ENCODE results near the gene DUSP9. TPM values are rescaled to one million over a fixed set of nuclear protein-coding genes. Genes with fewer than 3 reads are reported as not detected.
A peak's percentile ranks its signal among the peaks of the same experiment; 100 is the strongest.
"Not testable (repeated sequence)": the region's sequence is repeated elsewhere in the genome, so short reads cannot be mapped to it uniquely, and the experiment has no call there.

The DUSP9 gene
- total RNA-seq, 2 donors from 2014 or later: not detected

DNA sequence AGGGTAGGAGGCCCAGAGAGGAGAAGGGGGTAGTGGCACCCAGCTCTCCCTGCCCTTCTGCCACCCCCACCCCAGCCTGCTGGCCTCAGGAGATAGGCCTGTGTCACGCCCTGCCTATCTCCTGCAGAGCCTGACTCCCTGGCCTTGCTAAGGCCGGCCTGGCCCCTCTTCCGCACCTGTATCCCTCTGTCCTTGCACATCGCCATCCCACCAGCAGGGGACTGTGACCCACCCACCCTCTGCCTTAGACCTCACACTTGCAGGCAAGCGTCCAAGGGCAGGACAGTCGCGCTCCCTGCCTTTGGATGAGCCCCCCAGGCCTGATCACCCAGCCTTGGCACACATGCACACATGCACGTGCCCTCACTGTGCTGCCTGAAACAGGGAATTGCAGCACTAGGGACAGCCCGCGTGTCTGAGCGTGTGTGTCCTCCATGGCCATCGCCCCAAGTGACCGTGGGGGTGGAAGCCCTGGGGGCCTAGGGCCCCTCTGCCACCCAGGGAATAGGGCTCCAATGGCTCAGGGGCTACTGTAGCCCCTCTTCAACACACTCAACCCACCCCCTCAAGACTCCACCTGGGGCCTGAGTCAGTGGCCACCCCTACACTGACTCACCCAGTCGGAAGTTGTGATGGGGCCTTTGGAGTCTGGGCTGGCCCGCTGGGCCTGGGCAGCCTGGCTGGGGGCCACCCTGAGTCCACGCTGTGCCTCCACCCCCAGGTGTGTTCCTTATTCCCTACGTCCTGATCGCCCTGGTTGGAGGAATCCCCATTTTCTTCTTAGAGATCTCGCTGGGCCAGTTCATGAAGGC is 42.9 kb downstream of the DUSP9 start:
- no peak for DNase-seq
- no peak for TF ChIP-seq POLR2A (IDR thresholded peaks at IDR 0.05)
- TF ChIP-seq, protein P1, sequence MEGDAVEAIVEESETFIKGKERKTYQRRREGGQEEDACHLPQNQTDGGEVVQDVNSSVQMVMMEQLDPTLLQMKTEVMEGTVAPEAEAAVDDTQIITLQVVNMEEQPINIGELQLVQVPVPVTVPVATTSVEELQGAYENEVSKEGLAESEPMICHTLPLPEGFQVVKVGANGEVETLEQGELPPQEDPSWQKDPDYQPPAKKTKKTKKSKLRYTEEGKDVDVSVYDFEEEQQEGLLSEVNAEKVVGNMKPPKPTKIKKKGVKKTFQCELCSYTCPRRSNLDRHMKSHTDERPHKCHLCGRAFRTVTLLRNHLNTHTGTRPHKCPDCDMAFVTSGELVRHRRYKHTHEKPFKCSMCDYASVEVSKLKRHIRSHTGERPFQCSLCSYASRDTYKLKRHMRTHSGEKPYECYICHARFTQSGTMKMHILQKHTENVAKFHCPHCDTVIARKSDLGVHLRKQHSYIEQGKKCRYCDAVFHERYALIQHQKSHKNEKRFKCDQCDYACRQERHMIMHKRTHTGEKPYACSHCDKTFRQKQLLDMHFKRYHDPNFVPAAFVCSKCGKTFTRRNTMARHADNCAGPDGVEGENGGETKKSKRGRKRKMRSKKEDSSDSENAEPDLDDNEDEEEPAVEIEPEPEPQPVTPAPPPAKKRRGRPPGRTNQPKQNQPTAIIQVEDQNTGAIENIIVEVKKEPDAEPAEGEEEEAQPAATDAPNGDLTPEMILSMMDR (IDR thresholded peaks at IDR 0.05): no peak

DNA sequence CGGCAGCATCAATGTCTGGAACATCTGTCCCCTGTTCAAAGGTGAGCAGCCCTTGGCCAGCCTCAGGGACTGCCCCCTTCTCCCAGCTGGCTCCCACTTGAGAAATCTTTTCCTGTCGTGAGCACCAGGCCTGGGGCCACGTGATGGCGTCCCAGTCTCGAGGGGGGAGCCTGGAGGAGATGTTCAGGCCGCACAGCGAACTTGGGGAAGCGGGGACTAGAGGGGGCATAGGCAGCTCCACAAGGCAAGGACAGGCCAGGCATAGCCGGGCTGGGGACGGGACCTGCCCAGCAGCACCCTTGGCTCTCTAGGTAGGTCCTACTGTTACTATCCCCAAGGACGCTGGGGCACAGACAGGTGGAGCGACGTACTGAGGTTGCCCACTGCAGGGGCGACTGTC is 43.5 kb downstream of the DUSP9 start:
- Histone ChIP-seq H3K4me1 (peaks cover 13% of the 10 kb centered on the region), H3K27me3 (no peaks in the 10 kb centered on the region), H3K27ac (no peak overlapping the region), H3K4me3 (no peak overlapping the region), H3K9me3 (no peaks in the 10 kb centered on the region), H3K36me3 (replicated peaks in 1 of 2; ENCODE audit: insufficient read depth in 1 of 2, low read depth in 2 of 2) (no peaks in the 10 kb centered on the region)
- 70 to 92% methylated on average over 4 to 10 of the region's 14 CpGs for WGBS, 2 donors
- DNase-seq: no peak
- intact Hi-C loops (cut with DNase I): no loop called here
- TF ChIP-seq, protein P1 (IDR thresholded peaks at IDR 0.05): no peak
- TF ChIP-seq POLR2A (IDR thresholded peaks at IDR 0.05): no peak
- no peak for ATAC-seq

More for the DNA sequence above, 42.9 kb downstream of the DUSP9 start:
- no peak for ATAC-seq
- Histone ChIP-seq H3K4me1 (peaks cover 13% of the 10 kb centered on the region), H3K9me3 (no peaks in the 10 kb centered on the region), H3K27ac (peak overlapping the region in 1 of 4 donors; percentile 16), H3K36me3 (replicated peaks in 1 of 2; ENCODE audit: insufficient read depth in 1 of 2, low read depth in 2 of 2) (no peaks in the 10 kb centered on the region), H3K27me3 (no peaks in the 10 kb centered on the region), H3K4me3 (no peak overlapping the region)
- intact Hi-C loops (cut with DNase I): no loop called here
- WGBS, 2 donors: 29 to 91% methylated on average over 3 to 18 of the region's 19 CpGs

DNA sequence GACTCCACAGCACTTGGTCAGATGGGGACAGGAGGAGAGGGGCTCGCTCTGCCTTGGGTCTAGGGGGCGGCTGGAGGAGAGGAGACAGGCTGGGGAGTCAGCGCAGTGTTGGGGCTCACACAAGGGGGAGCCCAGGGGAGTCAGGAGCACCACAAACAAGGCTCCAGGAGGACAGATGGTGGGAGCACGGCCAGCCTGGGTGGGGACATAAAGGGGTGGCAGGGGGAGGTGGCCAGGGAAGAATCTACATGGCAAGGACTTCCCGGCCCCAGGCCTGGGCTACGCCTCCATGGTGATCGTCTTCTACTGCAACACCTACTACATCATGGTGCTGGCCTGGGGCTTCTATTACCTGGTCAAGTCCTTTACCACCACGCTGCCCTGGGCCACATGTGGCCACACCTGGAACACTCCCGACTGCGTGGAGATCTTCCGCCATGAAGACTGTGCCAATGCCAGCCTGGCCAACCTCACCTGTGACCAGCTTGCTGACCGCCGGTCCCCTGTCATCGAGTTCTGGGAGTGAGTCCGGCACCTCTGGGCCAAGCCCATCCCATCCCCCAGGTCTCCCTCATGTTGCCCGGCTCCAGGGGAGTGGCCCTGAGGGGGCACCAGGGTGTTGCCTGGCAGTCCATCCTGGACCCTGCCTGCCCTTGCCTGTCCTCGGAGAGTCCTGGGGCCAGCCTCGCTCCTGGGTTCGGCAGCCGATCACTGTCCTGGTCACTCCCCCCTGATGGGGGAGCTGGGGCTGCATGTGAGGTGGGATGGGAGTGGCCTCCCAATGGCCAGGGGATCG is 44.2 kb downstream of the DUSP9 start:
- DNase-seq; ATAC-seq; H3K4me3 ChIP-seq; H3K27me3 ChIP-seq; intact Hi-C loops (cut with DNase I); H3K9me3 ChIP-seq; H3K27ac ChIP-seq; H3K36me3 ChIP-seq (replicated peaks in 1 of 2; ENCODE audit: insufficient read depth in 1 of 2, low read depth in 2 of 2): not testable (repeated sequence)
- WGBS, 2 donors: 90 to 95% methylated on average over 3 to 9 of the region's 21 CpGs
- peaks cover 13% of the 10 kb centered on the region for H3K4me1 ChIP-seq

DNA sequence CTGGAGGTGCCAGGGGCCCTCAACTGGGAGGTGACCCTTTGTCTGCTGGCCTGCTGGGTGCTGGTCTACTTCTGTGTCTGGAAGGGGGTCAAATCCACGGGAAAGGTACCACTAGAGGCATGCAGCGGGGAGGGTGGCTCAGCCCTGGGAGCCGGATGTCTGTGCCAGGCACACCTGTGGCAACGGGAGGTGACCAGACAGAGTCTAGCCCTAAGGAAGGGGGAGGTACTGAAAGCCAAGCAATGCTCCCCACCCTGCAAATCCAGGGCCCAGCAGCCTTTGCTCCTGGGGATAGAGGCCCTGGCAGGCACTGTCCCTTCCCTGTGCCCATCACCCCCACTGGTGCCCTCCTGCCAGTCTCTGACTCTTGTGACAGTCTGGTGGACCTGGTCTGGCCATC is 45.0 kb downstream of the DUSP9 start:
- intact Hi-C loops (cut with DNase I): no loop called here
- DNase-seq: no peak
- Histone ChIP-seq H3K36me3 (replicated peaks in 1 of 2; ENCODE audit: insufficient read depth in 1 of 2, low read depth in 2 of 2) (no peaks in the 10 kb centered on the region), H3K9me3 (no peaks in the 10 kb centered on the region), H3K4me3 (no peak overlapping the region), H3K27me3 (no peaks in the 10 kb centered on the region), H3K27ac (no peak overlapping the region), H3K4me1 (peaks cover 13% of the 10 kb centered on the region)
- WGBS, 2 donors: 43% methylated on average over 3 of the region's 4 CpGs; no CpG with 5 or more reads in 1 of the 2 donors
- no peak for ATAC-seq
- no peak for TF ChIP-seq POLR2A (IDR thresholded peaks at IDR 0.05)
- TF ChIP-seq, protein P1 (IDR thresholded peaks at IDR 0.05): no peak

DNA sequence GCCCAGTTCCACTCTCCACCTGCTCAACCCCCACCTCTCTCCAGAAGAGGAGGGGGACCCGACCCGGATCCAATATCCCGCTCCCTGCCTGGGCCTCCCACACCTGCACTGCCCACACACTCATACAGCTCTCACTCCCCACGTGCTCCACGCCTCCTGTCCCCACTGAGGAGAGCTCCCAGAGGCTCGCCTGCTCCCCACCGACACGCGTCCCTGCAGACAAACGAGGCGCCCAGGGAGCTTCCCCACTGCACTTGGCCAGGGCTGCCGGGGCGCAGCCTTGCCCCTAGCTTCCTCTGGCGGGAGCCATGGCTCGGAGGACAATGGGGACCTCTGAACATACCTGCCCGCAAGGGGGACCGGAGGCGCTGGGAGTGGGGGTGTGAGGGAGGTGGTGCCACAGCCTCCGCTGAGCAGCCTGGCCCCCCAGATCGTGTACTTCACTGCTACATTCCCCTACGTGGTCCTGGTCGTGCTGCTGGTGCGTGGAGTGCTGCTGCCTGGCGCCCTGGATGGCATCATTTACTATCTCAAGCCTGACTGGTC is 45.7 kb downstream of the DUSP9 start:
- no peak for TF ChIP-seq POLR2A (IDR thresholded peaks at IDR 0.05)
- TF ChIP-seq, protein P1 (IDR thresholded peaks at IDR 0.05): no peak
- Histone ChIP-seq H3K36me3 (replicated peaks in 1 of 2; ENCODE audit: insufficient read depth in 1 of 2, low read depth in 2 of 2) (no peaks in the 10 kb centered on the region), H3K4me1 (peaks cover 10% of the 10 kb centered on the region), H3K27me3 (no peaks in the 10 kb centered on the region), H3K27ac (no peak overlapping the region), H3K9me3 (no peaks in the 10 kb centered on the region), H3K4me3 (no peak overlapping the region)
- ATAC-seq (no peak), DNase-seq (peak in 1 of 4 donors; percentile 72)
- intact Hi-C loops (cut with DNase I): no loop called here
- 31% methylated on average over 8 of the region's 24 CpGs; no CpG with 5 or more reads in 1 of the 2 donors for WGBS, 2 donors

All from body of pancreas (tissue), 4 donors.